Measurements from ENCODE around the gene CFAP90. TPM values are rescaled to one million over a fixed set of nuclear protein-coding genes. Genes with fewer than 3 reads are reported as not detected.

Gene CFAP90
- total RNA-seq, 1 donor from 2014 or later: not detected

- Mint-ChIP-seq H3K4me3 (peak overlapping the region; percentile 13), H3K4me1 (peaks cover 46% of the 10 kb centered on the region), H3K27me3 (no peaks in the 10 kb centered on the region), H3K36me3 (ENCODE audit: low read depth) (peaks cover 72% of the 10 kb centered on the region), H3K9me3 (no peaks in the 10 kb centered on the region), H3K27ac (peak overlapping the region; percentile 20)
- intact Hi-C loops (cut with micrococcal nuclease): no loop called here
- ATAC-seq (ENCODE audit: low read depth) (no peak), DNase-seq (no peak)
- TF ChIP-seq CTCF (IDR thresholded peaks at IDR 0.05): no peak
- ChIA-PET POLR2A (no interaction called here), CTCF (interaction anchor here (2.8 kb wide), 1 partner anchor 14 kb away, joined by 9 read pairs; no protein-coding TSS in a partner anchor)
These were observed 22.3 kb upstream of the CFAP90 start for GRCh38 chr5:7873216-7873615.

- no peaks in the 10 kb centered on the region for H3K9me3 Mint-ChIP-seq
- intact Hi-C loops (cut with micrococcal nuclease): no loop called here
- POLR2A ChIA-PET: no interaction called here
- no peak for TF ChIP-seq CTCF (IDR thresholded peaks at IDR 0.05)
- no peaks in the 10 kb centered on the region for H3K27me3 Mint-ChIP-seq
- no peak for DNase-seq
- CTCF ChIA-PET: interaction anchor here (2.8 kb wide), 1 partner anchor 14 kb away, joined by 9 read pairs; no protein-coding TSS in a partner anchor
- H3K27ac Mint-ChIP-seq: peak overlapping the region; percentile 20
- peak overlapping the region; percentile 13 for H3K4me3 Mint-ChIP-seq
- ATAC-seq (ENCODE audit: low read depth): no peak
- peaks cover 66% of the 10 kb centered on the region for H3K36me3 Mint-ChIP-seq (ENCODE audit: low read depth)
- H3K4me1 Mint-ChIP-seq: peaks cover 52% of the 10 kb centered on the region
These were observed 21.7 kb upstream of the CFAP90 start for GRCh38 chr5:7872517-7873130.

- Mint-ChIP-seq H3K36me3 (ENCODE audit: low read depth) (peaks cover 61% of the 10 kb centered on the region), H3K27ac (no peak overlapping the region), H3K27me3 (no peaks in the 10 kb centered on the region), H3K4me1 (peaks cover 60% of the 10 kb centered on the region), H3K9me3 (no peaks in the 10 kb centered on the region), H3K4me3 (no peak overlapping the region)
- no peak for TF ChIP-seq CTCF (IDR thresholded peaks at IDR 0.05)
- ChIA-PET CTCF (interaction anchor here (2.8 kb wide), 1 partner anchor 15 kb away, joined by 9 read pairs; no protein-coding TSS in a partner anchor), POLR2A (no interaction called here)
- DNase-seq (no peak), ATAC-seq (ENCODE audit: low read depth) (no peak)
- intact Hi-C loops (cut with micrococcal nuclease): no loop called here
These were observed 20.7 kb upstream of the CFAP90 start for GRCh38 chr5:7871653-7872052.

- ChIA-PET POLR2A (interaction anchor here (0.5 to 1.8 kb wide), 7 partner anchors 9 to 101 kb away, joined by 3 to 12 read pairs (median 5); partner anchors contain the start of gene CFAP90), CTCF (interaction anchor here (2.3 kb wide), 1 partner anchor 17 kb away, joined by 10 read pairs; no protein-coding TSS in a partner anchor)
- no peak for DNase-seq
- peak; percentile 26 for ATAC-seq (ENCODE audit: low read depth)
- Mint-ChIP-seq H3K4me3 (peak overlapping the region; percentile 89), H3K9me3 (no peaks in the 10 kb centered on the region), H3K27me3 (no peaks in the 10 kb centered on the region), H3K27ac (peak overlapping the region; percentile 56), H3K4me1 (peaks cover 63% of the 10 kb centered on the region), H3K36me3 (ENCODE audit: low read depth) (peaks cover 61% of the 10 kb centered on the region)
- TF ChIP-seq CTCF (IDR thresholded peaks at IDR 0.05): no peak
- intact Hi-C loops (cut with micrococcal nuclease): loop anchor here (1.0 to 5.0 kb wide), 5 partner anchors 19 to 1492 kb away; partner anchors contain the start of genes MED10, NSUN2 and SRD5A1
These were observed 18.7 kb upstream of the CFAP90 start for GRCh38 chr5:7869474-7870136.
